Esophagus mucosa (tissue), 1 donor: Measurements from ENCODE around the gene HOXD8. TPM values are rescaled to one million over a fixed set of nuclear protein-coding genes. Genes with fewer than 3 reads are reported as not detected.

Experiments
- ATAC-seq: fragments of 200-7000 bp; cut with Tn5 transposase; one replicate; pipeline ENCODE4 v1.9.1; 2020
- total RNA-seq: library from RNA; stranded (reverse); gene quantifications from one replicate; pipeline ENCODE4 v1.2.4, GENCODE V29; 2023
- donor health status: DM: yes; HTN: yes; CAD: no.

The HOXD8 gene
- total RNA-seq, 1 donor from 2014 or later, result 0.88 TPM

- ATAC-seq, result no peak
Measured at GRCh38 chr2:176147800-176148496, 18.4 kb downstream of the HOXD8 start.

GRCh38 chr2:176148751-176149421 is 19.4 kb downstream of the HOXD8 start:
- peak; percentile 22 for ATAC-seq

- no peak for ATAC-seq
Measured at GRCh38 chr2:176149481-176149938, 20.0 kb downstream of the HOXD8 start.

GRCh38 chr2:176149939-176150583 is 20.6 kb downstream of the HOXD8 start:
- no peak for ATAC-seq

- ATAC-seq, result no peak
Measured at GRCh38 chr2:176150584-176151441, 21.3 kb downstream of the HOXD8 start.

- no peak for ATAC-seq
Measured at GRCh38 chr2:176151442-176152287, 22.2 kb downstream of the HOXD8 start, which contains the start of gene HOXD4. Gene HOXD4 (plus strand): TSS chr2:176151550. CDS start chr2:176151634, 84 bp downstream.

- no peak for ATAC-seq
Measured at GRCh38 chr2:176152350-176153181, 23.1 kb downstream of the HOXD8 start.

- ATAC-seq, result no peak
Measured at GRCh38 chr2:176154576-176155252, 25.2 kb downstream of the HOXD8 start.

- ATAC-seq, result no peak
Measured at GRCh38 chr2:176155356-176156044, 26.0 kb downstream of the HOXD8 start.

- no peak for ATAC-seq
Measured at GRCh38 chr2:176156301-176156806, 26.8 kb downstream of the HOXD8 start.

- ATAC-seq, result no peak
Measured at GRCh38 chr2:176156807-176157498, 27.4 kb downstream of the HOXD8 start, which contains the start of gene HOXD3. Gene HOXD3 (plus strand): TSS chr2:176157307. CDS start chr2:176169115, 11,808 bp downstream.

- no peak for ATAC-seq
Measured at GRCh38 chr2:176157499-176158185, 28.1 kb downstream of the HOXD8 start.

- ATAC-seq, result no peak
Measured at GRCh38 chr2:176158186-176158591, 28.7 kb downstream of the HOXD8 start.

- ATAC-seq, result no peak
Measured at GRCh38 chr2:176158855-176159662, 29.6 kb downstream of the HOXD8 start.

- no peak for ATAC-seq
Measured at GRCh38 chr2:176159663-176160250, 30.3 kb downstream of the HOXD8 start.

- no peak for ATAC-seq
Measured at GRCh38 chr2:176160251-176160985, 30.9 kb downstream of the HOXD8 start.
